GOT3 (cell line): ENCODE measurements around the gene IDH3A.

Experiments
- DNase-seq: peaks from one replicate; lab custom pipeline; 2025; ENCODE audit warnings: mixed read lengths; lab: John Stamatoyannopoulos, UW

Gene IDH3A

GRCh38 chr15:78149068-78149804 lies at the start of gene IDH3A:
Gene IDH3A (plus strand): TSS chr15:78149362. CDS start chr15:78149404, 42 bp downstream.
- DNase-seq = peak; percentile 96

GRCh38 chr15:78100886-78101285 lies 48.3 kb upstream of the IDH3A start:
- DNase-seq = no peak

GRCh38 chr15:78101423-78102105 lies 47.6 kb upstream of the IDH3A start:
- no peak for DNase-seq

- no peak for DNase-seq
Observed at GRCh38 chr15:78102211-78102610, 47.0 kb upstream of the IDH3A start.

GRCh38 chr15:78102741-78103140 lies 46.4 kb upstream of the IDH3A start:
- no peak for DNase-seq

GRCh38 chr15:78103406-78104118 lies 45.6 kb upstream of the IDH3A start:
- no peak for DNase-seq

- no peak for DNase-seq
Observed at GRCh38 chr15:78104119-78104479, 45.1 kb upstream of the IDH3A start.

- no peak for DNase-seq
Observed at GRCh38 chr15:78104566-78105475, 44.3 kb upstream of the IDH3A start.

- no peak for DNase-seq
Observed at GRCh38 chr15:78105476-78106241, 43.5 kb upstream of the IDH3A start.

- no peak for DNase-seq
Observed at GRCh38 chr15:78107471-78107870, 41.7 kb upstream of the IDH3A start.

GRCh38 chr15:78108300-78109084 lies 40.7 kb upstream of the IDH3A start:
- DNase-seq = peak; percentile 17

GRCh38 chr15:78109156-78109555 lies 40.0 kb upstream of the IDH3A start:
- no peak for DNase-seq

GRCh38 chr15:78110096-78110495 lies 39.1 kb upstream of the IDH3A start:
- DNase-seq = no peak

- no peak for DNase-seq
Observed at GRCh38 chr15:78110916-78111475, 38.2 kb upstream of the IDH3A start.

GRCh38 chr15:78111788-78112187 lies 37.4 kb upstream of the IDH3A start:
- DNase-seq = no peak

- DNase-seq = no peak
Observed at GRCh38 chr15:78112551-78112950, 36.6 kb upstream of the IDH3A start.

GRCh38 chr15:78120523-78120922 lies 28.6 kb upstream of the IDH3A start:
- DNase-seq = no peak

- no peak for DNase-seq
Observed at GRCh38 chr15:78125267-78125666, 23.9 kb upstream of the IDH3A start.

GRCh38 chr15:78127882-78128281 lies 21.3 kb upstream of the IDH3A start:
- no peak for DNase-seq
